CD1c-positive myeloid dendritic cell (primary cell): ENCODE results near the gene CYSRT1.
A peak's percentile ranks its signal among the peaks of the same experiment; 100 is the strongest.

ENCODE experiments used
- DNase-seq: peaks from one replicate; pipeline ENCODE4 v3.0.0-alpha.2; 2016; ENCODE audit errors: extremely low spot score

Gene CYSRT1

GRCh38 chr9:137224830-137225694, at the start of gene CYSRT1:
CYSRT1 (plus strand) TSS chr9:137225174; CDS start chr9:137225622, 448 bp downstream.
- peak; percentile 42 for DNase-seq

- no peak for DNase-seq
Observed at GRCh38 chr9:137175345-137175961, 49.5 kb upstream of the CYSRT1 start.

- DNase-seq = peak; percentile 15
Observed at GRCh38 chr9:137176302-137177182, 48.4 kb upstream of the CYSRT1 start.

GRCh38 chr9:137178201-137178938, 46.6 kb upstream of the CYSRT1 start:
- DNase-seq = no peak

- no peak for DNase-seq
Observed at GRCh38 chr9:137178939-137179630, 45.9 kb upstream of the CYSRT1 start.

- DNase-seq = no peak
Observed at GRCh38 chr9:137179761-137180160, 45.2 kb upstream of the CYSRT1 start.

GRCh38 chr9:137180491-137180890, 44.5 kb upstream of the CYSRT1 start:
- DNase-seq = no peak

- no peak for DNase-seq
Observed at GRCh38 chr9:137181680-137182079, 43.3 kb upstream of the CYSRT1 start.

GRCh38 chr9:137182836-137183235, 42.1 kb upstream of the CYSRT1 start:
- DNase-seq = no peak

GRCh38 chr9:137183980-137184595, 40.9 kb upstream of the CYSRT1 start:
- no peak for DNase-seq

GRCh38 chr9:137184881-137185660, 39.9 kb upstream of the CYSRT1 start:
- DNase-seq = no peak

GRCh38 chr9:137185921-137186320, 39.1 kb upstream of the CYSRT1 start:
- no peak for DNase-seq

- DNase-seq = no peak
Observed at GRCh38 chr9:137186385-137186784, 38.6 kb upstream of the CYSRT1 start.

- no peak for DNase-seq
Observed at GRCh38 chr9:137187386-137187785, 37.6 kb upstream of the CYSRT1 start.

- DNase-seq = no peak
Observed at GRCh38 chr9:137188086-137188489, 36.9 kb upstream of the CYSRT1 start.

- peak; percentile 98 for DNase-seq
Observed at GRCh38 chr9:137188490-137189296, 36.3 kb upstream of the CYSRT1 start, which contains the start of the genes ANAPC2 and SSNA1. ANAPC2 (minus strand) TSS chr9:137188560; CDS start chr9:137188532, 28 bp downstream. SSNA1 (plus strand) TSS chr9:137188676; CDS start chr9:137188727, 51 bp downstream.

- no peak for DNase-seq
Observed at GRCh38 chr9:137189297-137190295, 35.4 kb upstream of the CYSRT1 start.
